ENCODE data around the gene SMAD7.

Gene SMAD7

GRCh38 chr18:48944634-48945033 is 6.1 kb downstream of the SMAD7 start:
- DNase-seq (ENCODE audit: low spot score): no peak

GRCh38 chr18:48943736-48944527 is 6.8 kb downstream of the SMAD7 start:
- no peak for DNase-seq (ENCODE audit: low spot score)

GRCh38 chr18:48943333-48943732 is 7.4 kb downstream of the SMAD7 start:
- DNase-seq (ENCODE audit: low spot score): no peak

GRCh38 chr18:48942554-48943261 is 8.1 kb downstream of the SMAD7 start:
- no peak for DNase-seq (ENCODE audit: low spot score)

GRCh38 chr18:48942086-48942485 is 8.7 kb downstream of the SMAD7 start:
- no peak for DNase-seq (ENCODE audit: low spot score)

- no peak for DNase-seq (ENCODE audit: low spot score)
Observed at GRCh38 chr18:48941672-48942071, 9.1 kb downstream of the SMAD7 start.

GRCh38 chr18:48940854-48941611 is 9.7 kb downstream of the SMAD7 start:
- peak; percentile 89 for DNase-seq (ENCODE audit: low spot score)

- no peak for DNase-seq (ENCODE audit: low spot score)
Observed at GRCh38 chr18:48939205-48940097, 11.3 kb downstream of the SMAD7 start.

GRCh38 chr18:48938827-48939204 is 11.9 kb downstream of the SMAD7 start:
- no peak for DNase-seq (ENCODE audit: low spot score)

GRCh38 chr18:48937869-48938750 is 12.7 kb downstream of the SMAD7 start:
- DNase-seq (ENCODE audit: low spot score): no peak

GRCh38 chr18:48935433-48935774 is 15.4 kb downstream of the SMAD7 start:
- DNase-seq (ENCODE audit: low spot score): no peak

GRCh38 chr18:48934723-48935432 is 15.9 kb downstream of the SMAD7 start:
- DNase-seq (ENCODE audit: low spot score): no peak

GRCh38 chr18:48934415-48934722 is 16.4 kb downstream of the SMAD7 start:
- DNase-seq (ENCODE audit: low spot score): no peak

GRCh38 chr18:48933578-48934414 is 17.0 kb downstream of the SMAD7 start:
- DNase-seq (ENCODE audit: low spot score): no peak

GRCh38 chr18:48932822-48933510 is 17.8 kb downstream of the SMAD7 start:
- DNase-seq (ENCODE audit: low spot score): no peak

- no peak for DNase-seq (ENCODE audit: low spot score)
Observed at GRCh38 chr18:48932462-48932818, 18.3 kb downstream of the SMAD7 start.

- no peak for DNase-seq (ENCODE audit: low spot score)
Observed at GRCh38 chr18:48931680-48932461, 18.9 kb downstream of the SMAD7 start.

GRCh38 chr18:48930926-48931325 is 19.8 kb downstream of the SMAD7 start:
- DNase-seq (ENCODE audit: low spot score): no peak

Measured in CD4-positive, alpha-beta T cell treated with Interleukin-6 at 100 ng/mL for 8 hours (primary cell).